SK-N-SH (cell line): ENCODE results near the gene CYCS.

Source experiments
- CHD2 ChIP-seq: fragments of 150-350 bp; IDR thresholded peaks from 2 replicates; pipeline ENCODE4 v1.6.1; 2018; ENCODE audit warnings: low read length; ENCODE audit not compliant: partially characterized antibody
- CTCF ChIP-seq: fragments of 200-600 bp; sonication (generic); IDR thresholded peaks from 2 replicates; pipeline ENCODE4 v1.6.1; 2017; ENCODE audit warnings: antibody characterized with exemption, mild to moderate bottlenecking, moderate library complexity
- EZH2phosphoT487 ChIP-seq: fragments of 200-600 bp; sonication (generic); IDR thresholded peaks from 2 replicates; pipeline ENCODE4 v1.6.1; 2017; ENCODE audit warnings: low read depth, mixed run types, mild to moderate bottlenecking, antibody characterized with exemption, moderate library complexity, borderline replicate concordance
- MAX ChIP-seq: IDR thresholded peaks from 2 replicates; pipeline ENCODE4 v1.4.0; 2012; ENCODE audit warnings: low read depth
- NRF1 ChIP-seq: IDR thresholded peaks from 2 replicates; pipeline ENCODE4 v1.6.1; 2012; ENCODE audit warnings: low read depth, mild to moderate bottlenecking, low read length
- REST ChIP-seq: IDR thresholded peaks from 2 replicates; pipeline ENCODE4 v1.6.1; 2012; ENCODE audit warnings: mild to moderate bottlenecking, low read depth, low read length, moderate library complexity
- TAF1 ChIP-seq: IDR thresholded peaks from 2 replicates; pipeline ENCODE4 v1.6.1; 2012; ENCODE audit warnings: low read depth, mild to moderate bottlenecking, low read length, moderate library complexity, borderline replicate concordance
- TEAD4 ChIP-seq: IDR thresholded peaks from 2 replicates; pipeline ENCODE4 v1.4.0; 2012; ENCODE audit warnings: mild to moderate bottlenecking, borderline replicate concordance; ENCODE audit not compliant: insufficient read depth
- YY1 ChIP-seq: IDR thresholded peaks from 2 replicates; pipeline ENCODE4 v1.4.0; 2012; ENCODE audit warnings: low read depth, mild to moderate bottlenecking

- TF ChIP-seq CTCF = no peak
- no peak for TF ChIP-seq YY1
- TF ChIP-seq TAF1 = no peak
- no peak for TF ChIP-seq MAX
- no peak for TF ChIP-seq NRF1
- TF ChIP-seq CHD2 = no peak
- TF ChIP-seq EZH2phosphoT487 = no peak
- TF ChIP-seq TEAD4 = no peak
- TF ChIP-seq REST = no peak
Measured at GRCh38 chr7:25169683-25170082, 44.6 kb upstream of the CYCS start.
